ENCODE results near the gene ARHGEF19.

Gene ARHGEF19

DNA sequence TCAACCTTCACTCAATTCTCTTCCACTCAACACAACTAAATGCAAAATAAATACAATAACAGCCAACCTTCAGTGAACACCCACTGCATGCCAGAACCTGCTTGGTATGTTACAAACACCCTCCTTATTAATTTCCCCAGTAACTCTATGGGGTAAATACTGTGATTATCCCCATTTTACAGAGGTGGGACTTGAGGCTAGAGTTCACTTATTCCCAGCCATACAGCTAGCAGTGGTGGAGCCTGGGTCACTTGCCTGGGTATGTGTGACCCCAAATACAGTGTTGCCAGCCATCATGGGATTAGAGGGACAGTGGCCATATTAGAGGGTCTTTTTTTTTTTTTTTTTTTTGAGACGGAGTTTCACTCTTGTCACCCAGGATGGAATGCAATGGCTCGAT, 22.9 kb upstream of the ARHGEF19 start:
- no peak overlapping the region for H3K4me3 ChIP-seq (ENCODE audit: low read depth, low read length)
- DNase-seq (ENCODE audit: low read depth, low spot score) = no peak
- TF ChIP-seq, protein P1, sequence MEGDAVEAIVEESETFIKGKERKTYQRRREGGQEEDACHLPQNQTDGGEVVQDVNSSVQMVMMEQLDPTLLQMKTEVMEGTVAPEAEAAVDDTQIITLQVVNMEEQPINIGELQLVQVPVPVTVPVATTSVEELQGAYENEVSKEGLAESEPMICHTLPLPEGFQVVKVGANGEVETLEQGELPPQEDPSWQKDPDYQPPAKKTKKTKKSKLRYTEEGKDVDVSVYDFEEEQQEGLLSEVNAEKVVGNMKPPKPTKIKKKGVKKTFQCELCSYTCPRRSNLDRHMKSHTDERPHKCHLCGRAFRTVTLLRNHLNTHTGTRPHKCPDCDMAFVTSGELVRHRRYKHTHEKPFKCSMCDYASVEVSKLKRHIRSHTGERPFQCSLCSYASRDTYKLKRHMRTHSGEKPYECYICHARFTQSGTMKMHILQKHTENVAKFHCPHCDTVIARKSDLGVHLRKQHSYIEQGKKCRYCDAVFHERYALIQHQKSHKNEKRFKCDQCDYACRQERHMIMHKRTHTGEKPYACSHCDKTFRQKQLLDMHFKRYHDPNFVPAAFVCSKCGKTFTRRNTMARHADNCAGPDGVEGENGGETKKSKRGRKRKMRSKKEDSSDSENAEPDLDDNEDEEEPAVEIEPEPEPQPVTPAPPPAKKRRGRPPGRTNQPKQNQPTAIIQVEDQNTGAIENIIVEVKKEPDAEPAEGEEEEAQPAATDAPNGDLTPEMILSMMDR (IDR thresholded peaks at IDR 0.05; ENCODE audit: insufficient read depth, low read length, missing control alignments) = no peak
- ChIA-PET CTCF (interaction anchor here (0.8 to 17.7 kb wide), 5 partner anchors 9 to 157 kb away, joined by 3 to 319 read pairs (median 11); partner anchors contain the start of gene FAM131C), POLR2A (no interaction called here)

DNA sequence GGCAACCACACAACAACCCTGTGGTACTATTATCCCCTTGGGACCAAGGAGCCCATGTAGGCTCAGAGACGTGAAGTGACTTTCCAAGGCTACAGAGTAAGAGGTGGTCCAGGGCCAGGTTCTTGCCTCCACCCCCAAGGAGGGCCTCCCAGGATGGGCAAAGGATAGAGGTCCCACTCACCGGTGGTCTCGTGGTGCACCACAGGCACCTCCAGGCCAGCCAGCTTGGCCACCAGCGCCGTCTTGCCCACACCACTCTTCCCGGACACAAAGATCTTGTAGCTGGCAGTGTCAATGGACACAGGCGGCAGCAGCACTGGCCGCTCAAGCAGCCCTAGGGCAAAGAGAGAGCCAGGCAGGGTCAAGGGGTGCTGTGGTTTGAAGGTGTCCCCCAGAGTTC, 21.0 kb upstream of the ARHGEF19 start:
- TF ChIP-seq, protein P1 (IDR thresholded peaks at IDR 0.05; ENCODE audit: insufficient read depth, low read length, missing control alignments) = no peak
- ChIA-PET CTCF (interaction anchor here (1.1 to 17.7 kb wide), 5 partner anchors 10 to 155 kb away, joined by 3 to 319 read pairs (median 3); partner anchors contain the start of gene FAM131C), POLR2A (interaction anchor here (0.7 kb wide), 1 partner anchor 115 kb away, joined by 3 read pairs; no protein-coding TSS in a partner anchor)
- no peak for DNase-seq (ENCODE audit: low read depth, low spot score)
- H3K4me3 ChIP-seq (ENCODE audit: low read depth, low read length) = no peak overlapping the region

DNA sequence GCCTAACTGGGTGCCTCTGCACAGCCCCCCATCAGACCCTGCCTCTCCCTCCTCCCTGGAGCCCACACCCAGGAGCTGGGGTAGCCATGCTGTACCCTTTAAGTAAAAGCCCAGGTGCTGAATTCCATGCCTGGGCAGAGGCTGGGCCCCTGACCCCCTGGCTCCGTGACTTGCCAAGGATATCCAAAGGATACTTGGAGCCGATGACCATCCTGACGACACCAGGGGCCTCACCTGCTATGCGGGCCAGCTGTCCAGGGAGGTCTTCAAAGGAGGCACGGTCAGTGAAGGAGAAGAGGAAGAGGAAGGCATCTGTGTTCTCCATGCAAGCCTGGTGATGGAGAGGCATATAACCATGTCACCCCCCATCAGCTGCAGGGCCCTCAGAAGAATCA, 19.9 kb upstream of the ARHGEF19 start:
- ChIA-PET POLR2A (no interaction called here), CTCF (interaction anchor here (1.1 to 17.7 kb wide), 3 partner anchors 10 to 154 kb away, joined by 3 to 319 read pairs (median 3); partner anchors contain the start of gene FAM131C)
- TF ChIP-seq, protein P1 (IDR thresholded peaks at IDR 0.05; ENCODE audit: insufficient read depth, low read length, missing control alignments) = no peak
- no peak for DNase-seq (ENCODE audit: low read depth, low spot score)
- H3K4me3 ChIP-seq (ENCODE audit: low read depth, low read length) = no peak overlapping the region

DNA sequence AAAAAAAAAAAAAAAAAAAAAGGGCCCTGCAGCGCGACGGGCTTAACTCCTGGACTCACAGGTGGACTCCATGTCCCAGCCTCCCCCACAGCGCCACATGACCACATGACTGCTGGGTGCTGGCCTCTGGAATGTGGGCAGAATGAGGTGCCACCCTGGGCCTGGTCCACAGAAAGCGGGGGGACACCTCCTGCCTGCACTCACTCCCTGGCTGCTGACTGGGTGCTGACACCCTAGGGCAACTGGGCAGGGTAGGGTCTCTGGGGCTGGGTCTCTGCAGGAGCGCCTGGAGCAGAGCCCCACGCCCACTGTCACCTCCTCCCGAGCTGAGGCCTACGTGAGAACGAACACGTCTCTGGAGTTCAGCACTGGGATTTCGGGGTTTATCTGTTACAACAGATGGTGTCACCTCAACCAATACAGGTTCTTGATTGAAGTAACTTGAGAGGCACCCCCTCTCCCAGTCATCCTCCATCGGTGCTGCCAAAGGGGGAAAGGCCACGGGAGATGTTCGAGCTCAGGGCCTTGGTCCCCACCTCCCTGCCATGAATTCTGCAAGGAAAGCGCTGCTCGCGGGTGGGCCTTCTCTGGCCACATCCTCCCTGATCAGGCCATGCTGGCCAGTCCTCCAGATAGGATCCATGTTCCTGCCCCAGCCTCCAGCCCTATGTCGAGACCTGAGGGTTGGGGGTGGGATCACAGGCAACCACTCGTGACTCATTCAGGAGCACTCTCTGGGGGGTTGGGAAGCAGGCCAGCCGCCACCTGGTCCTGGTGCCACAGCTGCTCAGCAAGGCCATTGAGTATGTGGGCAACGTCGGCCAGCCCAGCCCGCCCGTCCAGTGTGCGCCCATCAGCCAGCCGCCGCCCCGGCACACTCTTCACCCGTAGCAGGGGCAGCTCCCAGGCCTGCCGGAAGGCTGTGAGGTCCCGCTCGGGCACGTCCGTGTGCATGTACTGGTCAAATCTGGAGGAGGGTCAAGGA, 19.2 kb upstream of the ARHGEF19 start:
- no peak for DNase-seq (ENCODE audit: low read depth, low spot score)
- ChIA-PET POLR2A (no interaction called here), CTCF (interaction anchor here (1.0 to 1.2 kb wide), 2 partner anchors 12 to 132 kb away, joined by 3 read pairs; no protein-coding TSS in a partner anchor)
- H3K4me3 ChIP-seq (ENCODE audit: low read depth, low read length) = no peak overlapping the region
- TF ChIP-seq, protein P1 (IDR thresholded peaks at IDR 0.05; ENCODE audit: insufficient read depth, low read length, missing control alignments) = no peak

DNA sequence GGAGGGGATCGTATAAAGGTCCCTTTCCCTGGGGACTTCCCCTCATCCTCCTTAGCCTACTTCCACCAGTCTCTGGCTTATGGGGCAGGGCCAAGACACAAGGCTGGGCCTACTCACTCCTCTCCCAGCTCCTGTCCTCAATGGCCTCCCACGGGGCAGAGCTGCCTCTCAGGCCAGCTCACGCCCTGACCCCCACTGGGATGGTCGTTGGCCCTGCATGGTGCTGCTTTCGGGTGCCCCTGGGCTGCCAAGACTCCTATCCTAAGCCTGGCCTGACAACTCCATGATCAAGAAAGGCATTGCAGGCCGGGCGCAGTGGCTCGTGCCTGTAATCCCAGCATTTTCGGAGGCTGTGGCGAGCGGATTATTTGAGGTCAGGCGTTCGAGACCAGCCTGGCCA, 18.3 kb upstream of the ARHGEF19 start:
- CTCF ChIA-PET = interaction anchor here (0.8 to 1.2 kb wide), 3 partner anchors 41 to 151 kb away, joined by 3 to 4 read pairs (median 3); no protein-coding TSS in a partner anchor
- H3K4me3 ChIP-seq (ENCODE audit: low read depth, low read length) = no peak overlapping the region
- POLR2A ChIA-PET = no interaction called here
- no peak for DNase-seq (ENCODE audit: low read depth, low spot score)
- TF ChIP-seq, protein P1 (IDR thresholded peaks at IDR 0.05; ENCODE audit: insufficient read depth, low read length, missing control alignments) = no peak
